Breast epithelium (tissue), 3 donors: Measurements from ENCODE around the gene NDUFB10.

Source experiments
- POLR2A ChIP-seq: fragments of 450-650 bp; IDR thresholded peaks from one replicate; pipeline ENCODE4 v1.6.1; 2016; ENCODE audit warnings: antibody characterized with exemption, mild to moderate bottlenecking, moderate library complexity
- POLR2AphosphoS5 ChIP-seq, 3 donors: sonication (generic); formaldehyde crosslinking; IDR thresholded peaks; one replicate each; pipeline ENCODE4 v1.6.1; 2017; ENCODE audit warnings: antibody characterized with exemption in 3 of 3

DNA sequence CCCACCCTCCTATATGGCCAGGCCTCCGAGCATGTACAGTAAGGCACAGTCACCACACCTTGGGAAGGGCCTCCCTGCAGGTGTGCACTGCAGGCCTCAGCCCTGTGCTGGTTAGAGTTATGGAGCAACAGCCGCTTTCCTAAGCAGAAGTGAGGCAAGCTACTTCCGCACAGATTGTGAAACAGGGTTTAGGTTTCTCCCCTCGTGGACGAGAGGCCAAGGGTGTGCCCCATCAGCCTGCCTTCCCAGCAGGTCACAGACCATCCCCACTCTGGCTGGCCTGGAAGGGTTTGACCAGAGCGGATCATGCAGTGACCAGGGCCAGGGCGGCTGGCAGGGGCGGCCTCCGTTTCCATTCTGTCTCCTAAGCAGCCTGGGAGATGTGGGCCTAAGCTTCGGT, 21.0 kb upstream of the NDUFB10 start:
- TF ChIP-seq POLR2A (no peak), POLR2AphosphoS5 (IDR thresholded peaks at IDR 0.05) (no peak)
